Measurements from ENCODE around the gene CLEC4M.

Gene CLEC4M

GRCh38 chr19:7762719-7763293 lies at the start of gene CLEC4M:
Gene CLEC4M, plus strand, starts transcription at chr19:7763243. Its CDS starts 24 bp downstream, at chr19:7763267.
- DNase-seq, result no peak

- DNase-seq, result no peak
Measured at GRCh38 chr19:7715671-7716070, 47.4 kb upstream of the CLEC4M start.

- DNase-seq, result no peak
Measured at GRCh38 chr19:7716762-7717161, 46.3 kb upstream of the CLEC4M start.

- no peak for DNase-seq
Measured at GRCh38 chr19:7718668-7719067, 44.4 kb upstream of the CLEC4M start.

GRCh38 chr19:7720351-7720750 lies 42.7 kb upstream of the CLEC4M start:
- no peak for DNase-seq

GRCh38 chr19:7722231-7722651 lies 40.8 kb upstream of the CLEC4M start:
- no peak for DNase-seq

- no peak for DNase-seq
Measured at GRCh38 chr19:7725791-7726190, 37.3 kb upstream of the CLEC4M start.

GRCh38 chr19:7729211-7729610 lies 33.8 kb upstream of the CLEC4M start:
- DNase-seq, result peak; percentile 43

- DNase-seq, result no peak
Measured at GRCh38 chr19:7729831-7730285, 33.2 kb upstream of the CLEC4M start.

- no peak for DNase-seq
Measured at GRCh38 chr19:7730286-7731217, 32.5 kb upstream of the CLEC4M start.

GRCh38 chr19:7731218-7731595 lies 31.8 kb upstream of the CLEC4M start:
- no peak for DNase-seq

- no peak for DNase-seq
Measured at GRCh38 chr19:7731615-7732014, 31.4 kb upstream of the CLEC4M start.

- no peak for DNase-seq
Measured at GRCh38 chr19:7732045-7732444, 31.0 kb upstream of the CLEC4M start, which contains the start of gene CLEC4G. Gene CLEC4G, minus strand, starts transcription at chr19:7732110. Its CDS starts 8 bp downstream, at chr19:7732102.

GRCh38 chr19:7733376-7733775 lies 29.7 kb upstream of the CLEC4M start:
- no peak for DNase-seq

GRCh38 chr19:7734220-7735203 lies 28.5 kb upstream of the CLEC4M start:
- peak; percentile 14 for DNase-seq

GRCh38 chr19:7736148-7736547 lies 26.9 kb upstream of the CLEC4M start:
- no peak for DNase-seq

- DNase-seq, result no peak
Measured at GRCh38 chr19:7737215-7737614, 25.8 kb upstream of the CLEC4M start.

- no peak for DNase-seq
Measured at GRCh38 chr19:7738023-7738422, 25.0 kb upstream of the CLEC4M start.

- DNase-seq, result no peak
Measured at GRCh38 chr19:7739211-7739755, 23.8 kb upstream of the CLEC4M start.

GRCh38 chr19:7739801-7740681 lies 23.0 kb upstream of the CLEC4M start:
- DNase-seq, result no peak

GRCh38 chr19:7740682-7741054 lies 22.4 kb upstream of the CLEC4M start:
- no peak for DNase-seq

- DNase-seq, result no peak
Measured at GRCh38 chr19:7742575-7742974, 20.5 kb upstream of the CLEC4M start.

All from hematopoietic multipotent progenitor cell treated with erythropoietin and hydrocortisone succinate and interleukin-3 and kit ligand, for 6 days (in vitro differentiated cells).